Activated gamma-delta T cell (primary cell): Measurements from ENCODE around the gene TALDO1.

Experiments
- DNase-seq: peaks from one replicate; lab custom pipeline; 2025; lab: John Stamatoyannopoulos, UW

TALDO1 gene

DNA sequence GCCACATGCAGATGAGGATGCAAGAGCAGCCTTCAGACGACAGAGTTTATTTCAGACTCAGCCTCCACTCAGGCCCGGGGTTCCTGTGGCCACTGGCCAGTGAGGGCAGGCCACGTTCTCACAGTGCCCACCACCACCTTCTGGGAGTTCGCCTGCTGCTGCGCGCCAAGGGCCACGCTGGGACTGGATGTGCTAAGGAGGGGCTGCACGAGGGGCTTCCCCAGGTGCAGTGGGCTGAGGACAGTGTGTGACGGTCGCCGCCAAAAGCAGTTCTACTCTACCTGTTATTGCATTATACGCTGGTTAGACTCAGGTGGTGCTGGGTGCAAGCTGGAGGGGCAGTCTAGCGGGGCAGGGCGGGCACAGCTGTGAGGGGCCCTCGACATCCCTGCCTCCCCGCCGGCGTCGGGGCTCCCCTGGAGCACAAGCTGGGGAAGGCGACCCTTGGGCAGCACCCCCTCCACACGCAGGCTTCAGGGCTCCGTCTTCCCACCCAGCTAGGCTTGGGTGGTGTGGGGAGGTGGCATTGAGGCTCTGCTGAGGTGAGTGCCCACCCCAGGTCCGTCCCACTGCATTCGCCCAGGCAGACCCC is 39.9 kb downstream of the TALDO1 start:
- no peak for DNase-seq

DNA sequence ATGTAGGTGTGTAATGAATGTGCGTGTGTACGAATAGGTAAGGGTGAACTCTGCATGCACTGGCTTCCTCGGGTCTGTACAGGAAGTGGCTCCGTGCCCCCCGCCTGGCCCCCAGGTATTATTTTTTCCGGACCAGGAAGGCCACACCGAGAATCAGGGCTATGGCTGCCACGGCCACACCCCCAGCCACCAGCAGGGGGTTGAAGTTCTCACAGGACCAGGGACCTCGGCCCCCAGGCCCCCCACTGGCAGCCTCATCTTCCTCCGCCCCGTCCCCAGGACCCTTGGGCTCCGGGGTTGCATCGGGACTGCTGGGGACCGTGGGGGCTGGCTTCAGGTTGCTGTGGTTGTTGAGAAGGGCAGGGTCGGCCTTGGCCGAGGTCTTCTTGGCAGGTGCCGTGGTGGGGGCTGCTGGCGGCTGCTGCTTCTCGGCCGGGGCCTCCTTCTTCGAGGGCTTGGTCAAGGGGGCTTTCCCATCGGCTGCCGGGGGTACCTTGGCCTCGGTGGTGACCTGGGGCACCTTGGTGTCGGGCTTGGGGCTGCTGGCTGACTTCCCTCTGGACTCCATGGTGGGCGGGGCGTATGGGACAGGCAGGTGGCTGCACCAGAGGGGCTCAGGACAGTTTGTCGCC is 40.9 kb downstream of the TALDO1 start:
- DNase-seq = no peak

DNA sequence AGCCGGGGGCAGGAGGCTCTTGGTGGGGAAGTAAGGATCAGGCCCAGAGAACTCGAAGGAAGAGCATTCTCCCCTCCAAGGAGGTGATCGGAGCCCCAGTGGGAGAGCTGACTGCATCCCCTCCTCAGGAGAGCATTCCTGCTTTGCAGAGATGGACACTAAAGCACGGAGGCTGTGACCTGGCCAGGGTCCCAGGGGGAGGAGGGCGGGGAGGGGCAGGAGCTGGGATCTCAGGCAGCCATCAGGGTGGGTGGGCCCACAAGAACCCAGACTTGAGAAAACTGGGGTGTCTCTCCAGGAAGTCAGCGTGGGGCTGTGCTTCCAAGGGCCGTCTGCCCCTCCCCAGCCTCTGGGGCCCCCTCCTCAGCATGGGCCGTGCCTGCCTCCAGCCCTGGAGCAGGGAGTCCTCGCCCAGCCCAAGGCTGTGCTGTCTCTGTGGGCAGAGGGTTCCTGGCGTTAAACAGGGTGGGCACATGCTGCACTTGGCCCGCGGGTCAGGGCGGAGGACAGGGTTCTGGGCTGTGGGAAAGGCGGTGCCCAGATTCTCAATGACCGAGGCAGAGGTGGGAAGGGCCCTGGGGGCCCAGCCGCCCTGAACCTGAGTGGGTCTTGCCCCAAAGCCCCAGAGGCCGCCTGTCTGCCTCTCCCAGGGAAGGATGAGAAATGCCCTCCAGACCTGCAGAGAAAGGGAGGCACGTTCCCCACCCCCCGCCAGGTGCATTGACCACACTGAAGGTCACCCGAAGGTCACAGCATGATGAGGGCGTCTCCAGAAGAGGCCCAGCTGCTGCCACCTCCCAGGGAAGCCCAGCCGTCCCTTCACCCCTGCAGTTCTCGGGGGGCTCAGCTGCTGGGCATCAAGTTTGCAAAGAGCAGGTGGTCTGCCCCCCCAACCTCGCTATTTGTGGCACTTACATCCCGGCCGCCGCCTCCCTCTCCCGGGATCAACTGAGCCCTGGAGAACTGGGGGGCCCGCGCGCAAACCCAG is 42.0 kb downstream of the TALDO1 start:
- DNase-seq = no peak

DNA sequence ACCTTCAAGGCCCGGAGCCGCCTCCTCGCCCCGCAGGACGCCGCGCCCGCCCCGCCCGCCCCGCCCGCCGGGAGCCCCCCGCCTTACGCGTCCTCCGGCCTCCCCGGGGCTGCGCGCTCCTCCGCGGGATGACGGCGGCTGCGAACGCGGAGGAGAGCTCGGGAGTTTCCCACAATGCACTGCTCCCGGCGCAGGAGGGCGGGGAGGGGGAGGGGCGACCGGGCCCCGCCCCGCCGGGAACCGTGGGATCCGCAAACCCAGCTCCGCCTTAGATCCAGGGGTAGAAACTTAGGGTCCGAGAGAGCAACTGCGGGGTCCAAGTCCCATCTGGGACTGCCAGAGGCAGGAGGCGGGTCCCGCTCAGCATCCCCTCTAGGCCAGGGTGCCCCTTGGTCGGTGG is 42.7 kb downstream of the TALDO1 start, which contains the start of gene CEND1:
TSS of gene CEND1 (minus strand) at position 148 of the 400 bp plus-strand sequence. CDS start 1,514 bp downstream, outside the sequence.
- no peak for DNase-seq

DNA sequence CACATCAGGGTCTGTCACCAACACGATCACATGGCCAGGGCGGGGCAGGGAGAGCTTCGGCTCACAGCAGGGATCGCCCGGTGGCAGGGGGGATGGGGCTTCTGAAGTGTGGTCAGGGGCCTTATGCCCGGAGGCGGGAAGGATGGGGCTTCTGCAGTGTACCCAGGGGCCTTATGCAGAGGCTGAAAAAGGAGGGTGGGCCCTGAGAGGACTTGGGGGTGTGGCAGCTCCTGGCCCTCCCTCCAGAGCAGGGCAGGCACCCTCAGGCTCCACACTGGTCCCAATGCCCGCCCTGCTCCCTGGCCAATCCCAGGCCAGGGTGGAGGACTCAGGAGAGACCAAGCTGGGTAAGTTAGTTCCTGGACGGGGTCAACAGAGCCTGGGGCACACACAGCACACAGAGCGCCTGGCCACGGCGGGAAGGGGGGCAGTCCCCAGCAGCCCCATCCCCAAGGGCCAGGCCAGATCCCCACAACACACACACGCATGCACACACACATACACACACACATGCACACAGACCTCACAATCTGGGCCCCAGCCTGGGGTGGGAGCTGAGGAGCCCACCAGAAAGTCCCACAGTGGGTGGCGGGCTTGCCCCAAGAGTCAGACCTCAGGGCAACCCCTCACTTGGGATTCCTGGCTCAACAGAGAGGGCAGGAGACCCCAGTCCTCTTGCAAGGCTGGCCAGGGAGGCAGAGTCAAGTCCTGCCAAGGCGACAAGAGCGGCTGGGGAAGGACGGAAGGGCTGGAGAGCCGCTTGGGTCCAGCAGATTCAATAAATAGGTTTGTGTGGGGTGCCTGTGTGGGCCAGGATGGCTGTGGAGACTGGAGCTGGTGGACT is 43.7 kb downstream of the TALDO1 start:
- DNase-seq = no peak

DNA sequence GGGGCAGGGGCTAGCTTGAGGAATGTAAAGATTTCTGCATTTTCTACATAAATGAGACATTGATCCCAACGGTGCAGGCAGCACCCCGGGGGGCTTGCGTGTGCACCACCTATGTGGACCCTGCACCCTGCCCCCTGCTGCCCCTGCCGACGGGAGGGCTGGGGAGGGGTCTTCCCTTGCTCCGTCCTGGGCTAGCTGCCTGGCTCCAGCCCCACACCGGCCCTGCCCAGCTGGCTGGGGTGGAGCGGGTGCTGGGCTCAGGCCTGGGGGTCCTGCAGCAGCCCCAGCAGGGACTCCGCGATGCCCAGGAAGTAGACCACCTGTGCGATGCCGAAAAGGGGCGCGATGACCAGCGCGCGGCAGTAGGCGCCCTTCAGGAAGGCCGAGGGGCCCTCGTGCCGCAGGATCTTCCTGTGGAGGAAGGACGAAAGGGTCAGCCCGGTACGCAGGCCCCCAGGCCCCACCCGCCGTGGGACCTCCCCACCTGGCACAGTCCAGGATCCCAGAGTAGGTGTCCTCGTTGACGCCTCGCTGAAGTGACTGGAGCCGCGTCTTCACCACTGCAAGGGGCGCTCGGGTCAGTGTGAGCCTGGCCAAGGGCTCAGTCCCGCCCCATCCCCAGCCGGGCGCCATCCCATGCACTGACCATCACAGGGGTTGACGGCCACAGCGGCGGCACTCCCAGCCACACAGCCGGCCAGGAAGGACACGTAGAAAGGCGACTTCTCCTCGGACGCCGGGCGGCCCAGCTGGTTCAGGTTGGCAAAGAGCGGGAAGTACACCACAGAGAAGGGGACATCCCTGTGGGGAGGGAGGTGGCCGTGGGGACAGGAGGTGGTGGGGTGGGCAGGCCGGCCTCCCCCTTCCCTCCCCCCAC is 44.6 kb downstream of the TALDO1 start:
- DNase-seq = no peak

DNA sequence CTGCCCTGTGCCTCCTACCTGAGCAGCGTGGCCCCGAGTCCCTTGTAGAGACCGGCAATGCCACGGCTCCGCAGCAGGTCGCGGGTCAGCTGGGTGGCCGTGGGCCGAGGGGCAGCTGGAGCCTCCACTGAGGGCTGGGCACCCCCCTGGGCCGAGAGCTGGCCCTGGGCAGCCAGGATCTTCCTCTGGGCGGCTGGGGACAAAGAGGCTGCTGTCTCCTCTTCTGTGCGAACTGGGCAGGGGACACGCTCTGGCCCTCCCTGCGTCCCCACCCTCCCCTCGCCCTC is 45.2 kb downstream of the TALDO1 start:
- no peak for DNase-seq

DNA sequence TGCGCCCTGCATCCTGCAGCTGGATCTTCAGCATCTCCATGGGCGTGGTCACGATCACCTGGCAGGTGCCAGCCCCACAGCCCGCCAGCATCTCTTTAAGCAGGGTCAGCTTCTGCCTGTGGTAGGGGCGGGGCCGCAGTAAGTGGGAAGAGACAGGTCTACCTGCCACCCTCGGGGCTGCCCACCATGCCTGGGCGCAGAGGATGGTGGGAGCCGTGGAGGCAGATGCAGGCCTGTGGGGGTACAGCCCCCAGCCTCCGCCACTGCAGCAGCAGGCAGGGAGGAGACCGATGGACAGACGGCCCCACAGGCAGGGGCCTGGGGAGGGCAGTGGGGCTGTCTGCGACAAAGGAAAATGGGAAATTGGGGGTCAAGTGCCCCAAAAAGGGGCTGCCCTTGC is 45.6 kb downstream of the TALDO1 start:
- no peak for DNase-seq

DNA sequence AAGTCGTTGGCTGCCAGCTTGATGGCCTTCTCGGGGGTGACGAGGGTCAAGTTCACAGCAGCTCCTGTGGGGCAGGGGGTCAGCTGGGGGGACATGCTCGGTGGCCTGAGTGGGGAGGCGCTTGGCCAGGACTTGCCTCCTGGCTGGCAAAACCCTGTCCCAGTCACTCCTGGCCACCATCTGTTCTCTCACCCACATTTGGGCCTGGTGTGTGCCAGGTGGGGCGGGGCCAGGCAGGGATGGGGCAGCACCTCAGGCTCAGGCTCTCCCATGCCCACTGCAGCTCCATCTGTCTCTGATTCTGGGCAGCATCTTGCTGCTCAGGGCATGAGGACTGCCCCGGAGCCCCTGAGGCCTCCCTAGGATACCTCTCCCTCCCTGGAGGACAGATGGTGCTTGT is 46.3 kb downstream of the TALDO1 start:
- DNase-seq = no peak

DNA sequence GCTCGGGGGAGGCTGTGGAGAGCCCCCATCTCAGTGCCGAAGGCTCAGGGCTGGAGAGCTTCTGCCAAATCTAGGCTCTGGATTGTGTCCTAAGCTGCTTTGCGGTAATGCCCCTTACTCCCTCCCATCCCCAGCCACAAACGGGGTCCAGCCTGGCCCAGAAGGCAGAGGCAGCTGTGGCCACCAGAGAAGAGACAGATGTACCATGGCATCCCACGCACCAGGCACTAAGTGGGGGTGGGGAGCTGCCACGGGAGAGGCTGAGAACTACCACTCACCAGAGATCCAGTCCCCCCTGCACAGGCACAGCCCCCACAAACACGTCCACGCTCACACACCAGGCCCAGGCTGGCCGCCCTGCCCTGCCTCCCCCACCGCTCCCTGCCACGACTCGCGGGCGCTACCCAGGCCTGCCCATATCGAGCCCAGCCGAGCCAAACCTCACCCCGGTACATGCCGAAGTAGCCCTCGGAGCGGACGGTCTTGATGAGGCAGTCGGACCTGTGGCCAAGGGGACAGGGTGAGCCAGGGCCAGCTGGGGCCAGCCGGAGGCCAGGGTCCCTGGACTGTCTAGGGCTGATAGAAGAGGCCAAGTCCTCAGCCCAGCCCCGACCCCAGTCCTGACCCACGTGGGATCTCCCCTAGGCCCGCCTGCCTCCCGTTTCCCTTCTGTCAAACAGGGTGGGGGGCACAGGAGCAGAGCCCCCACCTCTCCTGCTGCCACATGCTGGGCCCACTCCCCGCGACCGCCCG is 46.9 kb downstream of the TALDO1 start:
- DNase-seq = no peak

DNA sequence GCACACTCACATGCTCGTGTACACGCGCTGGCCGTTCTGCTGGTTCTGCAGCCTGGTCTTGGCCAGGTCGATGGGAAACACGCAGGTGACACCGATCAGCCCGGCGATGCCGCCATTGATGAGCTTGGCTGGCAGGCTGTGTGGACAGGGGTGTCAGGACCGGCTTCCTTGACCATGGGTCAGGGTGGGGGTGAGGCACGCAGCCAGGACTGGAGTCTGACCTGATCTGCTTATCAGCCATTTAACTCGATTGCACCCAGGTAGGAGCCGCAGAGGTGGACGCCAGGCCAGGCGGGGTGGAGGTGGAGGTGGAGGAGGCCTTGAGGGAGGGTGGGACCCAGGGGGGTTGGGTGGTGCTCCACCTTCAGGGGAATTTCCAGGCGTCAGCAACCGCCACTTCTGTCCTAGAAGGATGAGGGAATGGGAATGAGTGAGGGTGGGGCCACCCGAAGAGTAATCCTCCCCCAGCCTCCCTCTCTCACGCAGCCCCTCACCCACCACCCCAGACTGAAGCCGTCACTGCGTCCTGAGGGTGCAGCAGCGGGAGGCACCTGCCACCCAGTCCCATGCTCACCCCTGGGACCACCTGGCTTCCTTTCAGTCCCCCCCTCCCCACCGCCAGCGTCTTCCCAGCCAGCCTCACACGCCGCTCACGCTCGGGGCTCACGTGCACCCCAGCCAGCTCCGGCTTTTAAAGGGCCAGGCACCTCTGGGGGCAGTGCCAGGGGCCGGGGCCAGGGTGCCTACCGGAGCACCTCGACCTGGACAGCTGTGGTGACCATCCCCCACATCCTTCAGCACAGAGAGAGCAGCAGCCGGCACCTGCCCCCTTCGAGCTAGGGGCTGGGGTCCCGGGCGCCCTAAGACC is 47.7 kb downstream of the TALDO1 start:
- DNase-seq = no peak

DNA sequence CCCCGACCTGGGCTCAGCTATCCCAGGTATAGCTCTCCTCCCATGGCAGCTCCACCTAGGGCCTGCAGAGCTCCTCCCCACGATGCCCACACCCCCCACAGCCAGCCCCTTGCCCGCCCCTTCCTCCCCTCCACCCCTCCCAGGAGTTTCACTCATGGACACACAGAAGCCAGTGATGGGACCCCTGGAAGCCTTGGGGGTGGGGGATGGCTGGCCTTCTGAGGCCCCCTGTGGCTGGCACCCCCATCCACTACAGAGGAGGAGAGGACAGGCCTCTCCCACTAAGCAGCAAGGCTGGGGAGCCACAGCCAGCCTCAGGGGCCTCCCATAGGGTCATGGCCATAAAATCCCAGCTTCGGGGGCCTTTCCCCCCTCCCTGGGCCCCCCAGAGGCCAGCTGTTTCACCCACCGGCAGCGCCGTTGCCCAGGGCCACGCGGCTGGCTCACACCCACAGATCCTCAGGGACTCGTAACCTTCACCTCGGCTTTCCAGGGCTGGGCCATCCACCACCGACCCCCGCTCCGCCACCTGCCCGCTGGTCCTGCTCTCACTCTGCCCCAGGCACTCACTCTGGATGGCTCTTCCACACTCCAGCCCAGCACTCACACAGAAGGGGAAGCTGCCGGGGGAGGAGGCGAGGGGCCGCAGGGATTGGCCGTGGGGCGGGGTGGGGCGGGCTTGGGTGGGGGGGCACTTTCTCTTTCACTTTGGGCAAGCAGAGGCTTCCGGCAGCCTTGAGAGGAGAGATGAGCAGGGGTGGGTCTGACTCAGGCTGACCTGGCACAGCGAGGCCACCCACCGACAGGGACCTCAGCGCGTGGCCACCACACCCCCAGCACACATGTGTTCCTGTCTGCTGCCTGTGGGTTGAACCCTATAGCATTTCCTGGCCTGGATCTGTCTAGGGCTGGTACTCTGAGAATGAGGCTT is 48.6 kb downstream of the TALDO1 start:
- peak; percentile 59 for DNase-seq

DNA sequence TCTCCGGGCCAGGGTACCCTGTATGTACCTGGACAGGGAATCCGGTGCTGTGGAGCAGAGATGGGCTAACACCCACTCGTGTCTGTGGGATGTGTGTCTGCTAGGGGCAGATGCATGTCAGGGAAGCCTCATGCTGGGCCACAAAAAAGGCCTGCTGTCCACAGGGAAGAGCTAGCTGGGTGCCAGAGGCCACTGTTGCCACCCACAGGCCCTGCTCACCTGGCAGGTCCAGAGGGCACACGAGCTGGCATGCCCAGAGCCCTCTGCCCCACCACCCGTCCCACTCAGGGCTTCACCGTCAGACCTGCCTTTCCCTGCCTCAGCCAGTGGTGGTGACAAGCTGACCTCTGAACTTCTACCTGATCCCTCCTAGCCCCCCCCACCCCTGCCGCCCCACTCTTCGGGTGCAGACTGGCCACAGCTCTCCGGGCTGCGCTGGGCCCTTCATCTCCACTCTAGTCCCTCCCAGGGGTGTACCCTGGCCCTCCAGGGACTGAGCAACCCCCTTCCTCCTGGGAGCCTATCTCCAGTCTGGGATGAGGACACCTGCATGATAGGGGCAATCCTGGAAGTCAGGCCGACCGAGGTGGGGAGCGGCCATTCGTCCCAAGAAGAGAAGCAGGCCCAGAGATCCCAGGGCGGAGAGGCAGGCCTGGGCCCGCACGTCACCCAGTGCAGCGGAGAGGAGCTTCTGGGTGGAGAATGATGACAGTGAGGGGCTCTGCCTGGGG is 49.5 kb downstream of the TALDO1 start:
- DNase-seq = no peak

DNA sequence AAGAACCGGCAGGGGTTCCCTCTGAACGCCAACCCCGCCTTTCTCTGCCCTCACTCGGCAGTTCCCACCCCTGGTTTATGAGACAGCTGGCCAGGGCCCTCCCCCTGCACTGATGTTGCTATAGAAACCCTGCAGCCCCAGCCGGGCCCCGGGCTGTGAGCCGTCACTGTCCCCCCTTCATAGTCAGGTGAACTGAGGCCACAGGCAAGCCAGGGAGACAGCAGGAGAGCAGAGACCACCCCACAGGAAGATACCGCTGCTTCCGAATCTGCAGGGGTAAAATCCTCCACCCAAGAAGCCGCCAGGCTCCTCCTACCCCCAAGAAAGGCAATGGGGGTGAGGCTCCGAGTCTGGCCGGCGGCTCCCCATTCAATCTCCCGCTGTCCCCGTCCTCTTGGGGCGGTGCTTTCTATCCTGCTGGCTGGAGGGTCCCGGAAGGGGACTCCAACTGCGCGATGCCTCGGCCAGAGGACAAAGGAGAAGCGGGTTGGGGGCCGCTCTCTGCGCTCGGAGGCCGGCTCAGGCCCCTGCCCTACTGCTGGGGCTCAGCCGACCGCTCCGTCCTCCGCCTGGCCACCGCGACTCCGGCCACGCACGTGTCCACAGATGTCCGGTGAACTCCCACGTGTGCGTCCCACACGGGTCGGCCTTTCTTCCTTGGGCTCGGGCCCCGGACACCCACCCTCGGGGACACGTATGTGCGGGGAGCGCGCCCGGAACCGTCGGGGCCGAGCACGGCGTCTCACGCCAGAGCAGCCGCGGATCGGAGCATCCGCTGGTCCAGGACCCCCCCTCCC is 50.2 kb downstream of the TALDO1 start:
- peak; percentile 63 for DNase-seq

DNA sequence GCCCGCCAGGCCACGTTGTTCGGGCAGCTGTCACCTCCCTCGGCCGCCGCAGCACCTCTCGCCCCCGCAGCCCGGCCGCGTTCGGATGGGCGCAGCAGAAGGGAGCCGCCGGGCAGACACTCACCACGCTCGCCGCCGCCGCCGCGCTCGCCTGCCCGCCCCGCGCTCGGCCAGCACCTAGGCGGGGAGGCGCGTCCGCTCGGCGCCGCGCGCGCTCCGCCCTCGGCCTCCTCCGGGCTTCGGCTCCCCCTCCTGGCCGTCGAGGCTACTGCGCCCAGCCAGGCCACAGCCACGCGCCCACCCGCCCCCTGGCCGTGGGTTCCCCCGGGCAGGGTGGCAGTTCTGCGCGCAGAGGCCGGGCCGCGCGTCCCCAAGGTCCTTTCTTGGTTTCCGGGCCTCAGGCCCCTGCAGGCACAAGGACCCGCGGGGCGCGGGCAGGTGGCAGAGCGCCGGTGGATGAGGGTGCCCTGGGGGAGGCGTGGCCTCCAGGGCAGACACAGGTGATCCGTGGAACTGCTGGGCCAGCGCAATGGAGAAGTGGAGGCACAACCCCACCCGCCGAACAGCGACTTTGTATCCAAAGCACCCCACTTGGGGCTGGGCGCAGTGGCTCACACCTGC is 50.9 kb downstream of the TALDO1 start, which contains the start of gene SLC25A22:
TSS of gene SLC25A22 (minus strand) at position 189 of the 621 bp plus-strand sequence. CDS start 3,275 bp downstream, outside the sequence.
- DNase-seq = peak; percentile 71
